Measurements from ENCODE around the gene PER1.

- TF ChIP-seq CTCF (IDR thresholded peaks at IDR 0.05) (no peak), POLR2AphosphoS5 (IDR thresholded peaks at IDR 0.05) (no peak)
These were observed 29.7 kb downstream of the PER1 start for GRCh38 chr17:8122422-8122923.

Measured in esophagus muscularis mucosa (tissue), 3 donors.